Stimulated activated CD8-positive, alpha-beta memory T cell treated with anti-CD3 and anti-CD28 coated beads, Interleukin-15, amount 100 ng/mL, for 24 hours (primary cell): ENCODE results near the gene PLCB3.

Experiments
- DNase-seq: peaks from one replicate; pipeline ENCODE4 v3.0.0-alpha.2; 2020; ENCODE audit warnings: low read depth

PLCB3 gene

DNA sequence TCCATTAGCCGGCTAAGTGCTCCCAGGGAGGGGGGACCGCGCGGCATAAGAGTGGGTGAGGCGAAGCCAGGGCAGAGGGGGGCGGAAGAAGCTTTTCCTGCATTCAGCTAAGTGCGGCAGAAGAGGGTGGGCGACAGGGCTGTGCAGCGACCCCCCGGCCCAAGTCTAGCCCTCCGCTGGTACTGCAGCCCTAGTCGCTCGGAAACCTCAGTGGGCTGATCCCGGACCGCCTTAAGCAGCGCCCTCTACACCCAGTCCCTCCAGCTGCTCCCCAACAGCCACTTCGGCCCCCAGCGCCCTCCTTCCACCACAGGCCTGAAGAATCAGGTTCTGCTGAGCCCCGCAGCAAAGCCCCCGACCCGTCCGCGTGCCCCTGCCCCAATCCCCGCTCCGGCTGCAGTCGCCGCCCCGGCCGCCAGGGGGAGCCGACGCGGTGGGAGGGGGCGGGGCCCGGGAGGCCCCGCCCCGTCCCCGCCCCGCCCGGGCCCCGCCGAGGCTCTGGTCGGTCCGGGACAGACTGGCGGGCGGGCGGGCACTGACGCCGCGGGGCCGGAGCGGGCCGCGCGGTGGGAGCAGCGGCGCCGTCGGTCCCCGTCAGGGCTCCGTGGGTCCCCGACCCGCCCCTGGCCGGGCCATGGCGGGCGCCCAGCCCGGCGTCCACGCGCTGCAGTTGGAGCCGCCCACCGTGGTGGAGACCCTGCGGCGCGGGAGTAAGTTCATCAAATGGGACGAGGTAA lies at the start of gene PLCB3:
TSS of gene PLCB3 (plus strand) at position 515 of the 737 bp plus-strand sequence. CDS start at position 635, 120 bp downstream.
- peak; percentile 65 for DNase-seq

DNA sequence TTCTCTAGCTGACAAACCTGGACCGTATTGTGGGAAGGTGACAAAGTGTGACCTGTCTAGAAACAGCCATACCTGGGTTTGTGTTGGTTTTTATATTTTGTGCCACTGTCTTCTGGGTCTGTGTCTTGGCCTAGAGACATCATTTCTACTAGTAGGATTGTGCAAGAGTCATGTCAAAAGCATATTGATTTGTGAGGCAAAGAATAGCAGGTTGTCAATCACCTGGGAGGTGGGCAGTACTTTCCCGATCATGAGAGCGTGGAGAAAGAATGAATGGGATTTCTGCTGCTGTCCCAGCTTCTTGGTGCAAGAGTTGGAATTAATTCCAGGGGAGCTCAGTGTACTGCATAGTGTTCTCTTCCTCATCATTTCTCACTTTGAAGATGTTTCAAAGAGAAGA lies 49.8 kb upstream of the PLCB3 start:
- no peak for DNase-seq

DNA sequence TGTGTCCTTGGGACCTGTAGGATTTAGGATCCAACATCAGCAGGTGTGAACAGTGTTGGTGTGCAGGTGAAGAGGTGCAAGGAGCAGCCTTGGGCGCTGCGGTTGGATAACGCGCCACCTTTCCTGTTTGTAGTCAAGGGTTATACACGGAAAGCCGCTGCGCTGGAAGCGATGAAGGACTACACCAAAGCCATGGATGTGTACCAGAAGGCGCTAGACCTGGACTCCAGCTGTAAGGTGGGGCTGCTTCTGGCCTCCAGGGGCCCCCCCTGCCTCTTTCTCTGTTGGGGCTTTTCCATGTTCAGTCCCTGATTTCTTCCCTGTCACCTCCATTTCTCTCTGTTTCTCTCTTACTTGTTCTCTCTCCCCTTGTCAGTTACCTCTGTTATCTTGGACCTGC lies 48.3 kb upstream of the PLCB3 start:
- DNase-seq = no peak

- no peak for DNase-seq
Observed at GRCh38 chr11:64203421-64204079, 47.8 kb upstream of the PLCB3 start.

DNA sequence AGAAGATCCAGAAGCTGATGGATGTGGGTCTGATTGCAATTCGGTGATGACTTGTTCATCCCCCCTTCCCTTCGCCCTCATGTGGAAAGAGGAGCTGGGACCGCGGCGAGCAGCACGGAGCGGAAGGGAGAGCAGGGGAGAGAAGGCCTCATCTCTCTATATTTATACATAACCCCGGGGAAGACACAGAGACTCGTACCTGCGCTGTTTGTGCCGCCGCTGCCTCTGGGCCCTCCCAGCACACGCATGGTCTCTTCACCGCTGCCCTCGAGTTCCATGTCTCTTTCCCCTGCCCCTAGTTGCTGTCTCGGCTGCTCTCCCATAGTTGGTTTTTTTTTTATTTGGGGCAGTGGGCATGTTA lies 47.3 kb upstream of the PLCB3 start:
- DNase-seq = no peak

DNA sequence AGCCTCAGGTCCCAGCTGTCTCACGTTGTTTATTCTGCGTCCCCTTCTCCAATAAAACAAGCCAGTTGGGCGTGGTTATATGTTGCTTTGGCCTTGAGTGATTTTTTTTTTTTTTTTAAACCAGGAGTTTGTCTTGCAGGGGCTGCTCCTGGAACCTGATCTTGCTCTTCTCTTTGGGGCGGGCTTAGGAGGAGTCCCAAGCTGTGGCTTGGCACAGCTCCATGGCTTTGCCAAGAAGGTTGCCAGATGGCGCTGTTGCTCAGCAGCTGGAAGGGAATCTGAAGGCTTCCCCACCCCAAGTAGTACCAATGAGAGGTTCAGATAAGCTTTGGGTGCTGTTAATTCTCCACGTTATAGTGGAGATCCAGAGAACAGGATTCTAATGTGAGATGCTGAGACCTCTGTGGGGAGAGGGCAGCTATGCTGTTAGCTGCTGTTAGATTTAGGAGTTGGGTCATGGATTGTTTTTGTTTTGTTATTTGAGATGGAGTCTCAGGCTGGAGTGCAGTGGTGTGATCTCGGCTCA lies 46.8 kb upstream of the PLCB3 start:
- DNase-seq = peak; percentile 39

DNA sequence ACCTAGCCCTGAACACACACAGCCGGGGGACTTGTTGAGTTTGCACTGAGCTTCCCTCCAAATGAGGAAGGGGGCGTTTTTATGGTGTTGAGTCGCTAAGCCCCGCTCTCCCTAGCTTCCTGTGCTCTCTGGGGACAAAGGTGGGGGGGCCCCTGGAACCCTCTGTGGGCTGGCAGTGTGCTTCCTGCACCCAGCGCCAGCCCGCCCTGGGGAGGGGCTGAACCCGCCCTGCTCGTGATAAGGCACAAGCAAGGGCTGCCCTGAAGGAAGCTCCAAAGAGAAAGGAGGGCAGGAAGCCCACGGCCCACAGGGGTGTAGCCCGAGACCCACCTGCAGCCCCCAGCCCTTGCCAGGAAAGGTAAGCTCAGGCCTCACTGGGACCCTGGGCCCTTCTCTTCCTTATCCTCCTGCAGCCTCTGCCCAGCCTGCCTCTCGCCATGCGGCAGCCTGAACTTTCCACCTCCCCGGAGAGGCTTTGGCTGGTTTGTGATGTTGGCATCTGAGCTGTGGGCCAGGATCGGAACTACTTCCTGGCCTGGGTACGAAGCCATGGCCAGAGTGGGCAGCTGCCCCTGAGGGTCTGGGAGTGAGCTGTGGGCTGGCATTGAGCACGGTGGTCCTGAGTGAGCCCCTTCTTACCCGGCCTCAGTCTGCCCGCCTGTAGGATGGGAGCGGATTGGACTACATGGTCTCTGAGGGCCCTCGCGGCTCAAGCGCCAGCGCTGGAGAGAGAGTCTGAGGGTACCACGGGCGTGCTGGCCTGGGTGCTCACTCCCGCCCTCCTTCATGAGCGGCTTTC lies 44.7 kb upstream of the PLCB3 start, which contains the start of gene FERMT3:
TSS of gene FERMT3 (plus strand) at position 265 of the 799 bp plus-strand sequence. CDS start 644 bp downstream, outside the sequence.
- DNase-seq = peak; percentile 44

DNA sequence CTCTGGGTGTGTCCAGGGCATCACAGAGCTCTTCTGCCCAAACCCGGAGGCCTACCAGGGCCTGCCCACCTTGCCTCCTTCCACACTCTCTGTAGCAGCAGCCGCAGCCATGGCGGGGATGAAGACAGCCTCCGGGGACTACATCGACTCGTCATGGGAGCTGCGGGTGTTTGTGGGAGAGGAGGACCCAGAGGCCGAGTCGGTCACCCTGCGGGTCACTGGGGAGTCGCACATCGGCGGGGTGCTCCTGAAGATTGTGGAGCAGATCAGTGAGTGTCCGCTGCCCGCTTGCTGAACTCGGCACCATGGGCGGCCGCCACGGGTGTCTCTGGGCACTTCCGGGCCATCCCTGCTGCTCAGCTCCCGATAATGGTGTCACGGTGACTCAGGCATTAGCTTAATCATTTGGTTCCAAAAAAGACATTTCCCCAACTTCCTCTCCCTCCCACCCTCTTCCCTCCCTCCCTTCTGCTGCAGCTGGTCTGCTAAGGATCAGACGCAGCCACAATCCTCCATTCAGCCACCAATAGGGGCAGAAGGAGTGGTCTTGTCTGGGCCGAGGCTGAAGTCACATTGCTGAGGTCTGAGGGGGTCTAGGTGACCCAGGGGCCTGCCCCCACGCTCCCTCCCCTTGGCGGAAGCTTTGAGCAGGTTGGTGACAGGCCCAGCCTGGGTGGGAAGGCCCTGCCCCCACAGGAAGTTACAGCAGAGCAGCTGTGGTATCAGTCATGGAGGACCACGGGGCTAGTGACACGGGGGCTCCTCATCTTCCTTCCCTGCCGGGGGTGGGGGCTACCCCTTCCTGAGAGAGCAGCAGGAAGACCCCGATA lies 43.9 kb upstream of the PLCB3 start:
- DNase-seq = peak; percentile 53

- no peak for DNase-seq
Observed at GRCh38 chr11:64208086-64208795, 43.1 kb upstream of the PLCB3 start.

- no peak for DNase-seq
Observed at GRCh38 chr11:64208796-64209562, 42.4 kb upstream of the PLCB3 start.

DNA sequence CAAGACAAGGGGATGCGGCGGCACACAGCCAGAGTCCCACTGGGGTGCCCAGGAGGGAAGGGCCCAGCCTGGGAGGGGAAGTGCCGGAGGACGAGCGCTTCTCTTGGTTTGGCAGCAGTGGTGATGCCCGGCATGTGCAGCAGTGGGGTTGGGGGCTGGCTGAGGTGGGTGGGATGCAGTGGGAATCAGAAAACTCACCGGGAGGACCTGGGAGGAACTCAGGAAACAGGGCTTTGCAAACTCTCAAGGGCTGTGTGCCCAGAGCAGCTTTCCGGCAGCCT lies 41.8 kb upstream of the PLCB3 start:
- no peak for DNase-seq

- DNase-seq = no peak
Observed at GRCh38 chr11:64210301-64211020, 40.9 kb upstream of the PLCB3 start.

DNA sequence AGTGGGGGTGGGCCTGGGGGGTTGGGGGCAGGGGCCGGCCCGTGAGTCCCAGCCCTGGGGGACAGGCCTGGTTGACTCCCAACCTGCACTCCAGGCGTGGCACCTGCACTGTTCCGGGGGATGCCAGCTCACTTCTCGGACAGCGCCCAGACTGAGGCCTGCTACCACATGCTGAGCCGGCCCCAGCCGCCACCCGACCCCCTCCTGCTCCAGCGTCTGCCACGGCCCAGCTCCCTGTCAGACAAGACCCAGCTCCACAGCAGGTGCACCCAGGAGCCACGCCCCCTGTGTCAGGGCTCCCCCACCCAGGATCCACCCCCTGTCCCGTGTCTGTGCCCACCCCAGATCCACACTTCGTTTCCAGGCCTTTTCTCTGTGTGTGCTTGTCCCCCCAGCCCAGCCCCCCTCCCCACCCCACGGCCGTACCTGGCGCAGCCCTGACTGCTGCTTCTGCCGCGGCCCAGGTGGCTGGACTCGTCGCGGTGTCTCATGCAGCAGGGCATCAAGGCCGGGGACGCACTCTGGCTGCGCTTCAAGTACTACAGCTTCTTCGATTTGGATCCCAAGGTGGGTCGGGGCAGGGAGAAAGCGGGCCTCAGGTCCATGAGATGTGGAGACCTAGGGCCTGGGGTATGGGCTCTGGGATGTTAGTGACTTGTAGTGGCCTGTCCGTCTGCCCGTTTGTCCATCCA lies 40.0 kb upstream of the PLCB3 start:
- no peak for DNase-seq

- DNase-seq = no peak
Observed at GRCh38 chr11:64216879-64217278, 34.5 kb upstream of the PLCB3 start.

DNA sequence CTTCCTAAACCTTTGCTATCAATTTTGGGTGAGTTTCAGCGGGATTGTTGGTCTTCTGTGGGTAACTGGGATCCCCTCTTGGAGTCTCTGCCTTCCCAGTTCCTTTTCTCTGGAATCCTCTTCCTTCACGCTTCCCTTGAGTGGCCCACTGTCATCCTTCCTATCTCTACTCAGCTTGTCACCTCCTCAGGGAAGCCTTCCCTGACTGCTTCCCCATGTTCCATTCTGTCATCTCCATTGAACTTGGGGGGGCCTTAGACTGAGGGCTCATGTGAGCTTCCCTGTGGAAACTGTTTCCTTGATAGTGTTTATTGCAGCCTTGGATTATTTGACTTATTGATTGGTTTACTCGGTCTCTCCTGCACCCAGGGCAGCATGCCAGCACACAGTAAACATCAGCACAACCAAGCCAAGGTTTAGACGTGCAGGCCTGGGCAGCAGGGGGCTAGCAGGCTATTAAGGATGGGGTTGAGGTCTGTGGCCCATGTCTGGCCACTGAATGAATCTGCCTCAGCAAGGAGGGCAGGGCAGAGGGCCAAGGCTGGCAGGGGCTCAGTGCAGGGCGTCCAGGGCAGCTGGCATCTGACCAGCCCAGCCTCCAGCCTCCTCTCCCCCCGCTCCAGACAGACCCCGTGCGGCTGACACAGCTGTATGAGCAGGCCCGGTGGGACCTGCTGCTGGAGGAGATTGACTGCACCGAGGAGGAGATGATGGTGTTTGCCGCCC lies 32.5 kb upstream of the PLCB3 start:
- no peak for DNase-seq

GRCh38 chr11:64219354-64219684 lies 32.0 kb upstream of the PLCB3 start:
- DNase-seq = no peak

GRCh38 chr11:64219755-64220154 lies 31.6 kb upstream of the PLCB3 start:
- no peak for DNase-seq

GRCh38 chr11:64220271-64220670 lies 31.1 kb upstream of the PLCB3 start:
- no peak for DNase-seq

DNA sequence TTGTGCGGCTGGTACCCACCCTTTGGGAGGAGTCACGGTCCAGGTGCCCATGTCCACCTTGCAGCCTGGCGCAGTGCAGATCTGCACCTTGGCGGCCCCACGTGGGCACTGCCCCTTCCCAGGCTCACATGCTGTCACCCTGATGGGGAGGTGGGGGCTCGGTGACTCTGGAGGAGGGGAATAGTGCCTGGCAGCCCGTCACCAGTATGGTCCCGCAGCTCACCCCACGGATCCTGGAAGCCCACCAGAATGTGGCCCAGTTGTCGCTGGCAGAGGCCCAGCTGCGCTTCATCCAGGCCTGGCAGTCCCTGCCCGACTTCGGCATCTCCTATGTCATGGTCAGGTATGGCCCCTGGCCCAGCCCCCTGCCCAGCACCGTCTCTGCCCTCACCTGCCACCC lies 30.5 kb upstream of the PLCB3 start:
- no peak for DNase-seq
